Fibroblast of mammary gland (primary cell): Measurements from ENCODE around the gene SEZ6.

Experiments
- DNase-seq: peaks from one replicate; pipeline ENCODE4 v3.0.0-alpha.2; 2010; ENCODE audit warnings: low read depth
- H3K4me3 ChIP-seq: 2 replicates; pipeline ENCODE4 v1.5.1; 2011; ENCODE audit warnings: low read depth, mild to moderate bottlenecking, low read length, moderate library complexity; ENCODE audit not compliant: control insufficient read depth
- CTCF ChIP-seq: conservative IDR thresholded peaks from 2 replicates; pipeline ENCODE4 v1.5.1; 2011; ENCODE audit warnings: low read depth, low read length, inconsistent platforms; ENCODE audit not compliant: control insufficient read depth, insufficient read depth

The SEZ6 gene

DNA sequence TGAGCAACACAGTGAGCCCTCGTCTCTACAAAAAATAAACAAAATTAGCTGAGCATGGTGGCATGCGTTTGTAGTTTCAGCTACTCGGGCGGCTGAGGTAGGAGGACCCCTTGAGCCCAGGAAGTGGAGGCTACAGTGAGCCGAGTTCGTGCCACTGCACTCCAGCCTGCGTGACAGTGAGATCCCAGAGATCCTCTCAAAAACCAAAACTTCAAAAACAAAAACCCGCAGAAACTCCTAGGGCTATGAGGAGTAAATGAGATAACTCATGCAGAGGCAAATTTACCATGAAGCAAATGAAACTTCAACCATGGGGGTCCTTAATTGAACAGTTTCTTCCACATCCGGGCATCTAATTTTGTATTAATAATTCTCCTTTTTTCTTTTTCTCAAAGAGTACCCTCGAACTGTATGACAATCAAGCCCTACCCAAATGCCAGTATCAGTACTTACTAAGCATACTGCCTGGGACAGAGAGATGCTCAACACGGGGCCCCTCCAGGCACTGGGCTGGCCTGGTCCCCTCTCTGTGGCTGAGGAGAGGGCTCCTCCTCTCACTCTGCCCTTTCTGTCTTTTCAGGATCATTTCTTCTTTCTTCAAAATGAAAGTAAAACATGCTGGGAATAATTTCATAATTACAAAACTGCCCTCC is 36.3 kb upstream of the SEZ6 start:
- H3K4me3 ChIP-seq = no peak overlapping the region
- TF ChIP-seq CTCF = no peak
- DNase-seq = no peak

DNA sequence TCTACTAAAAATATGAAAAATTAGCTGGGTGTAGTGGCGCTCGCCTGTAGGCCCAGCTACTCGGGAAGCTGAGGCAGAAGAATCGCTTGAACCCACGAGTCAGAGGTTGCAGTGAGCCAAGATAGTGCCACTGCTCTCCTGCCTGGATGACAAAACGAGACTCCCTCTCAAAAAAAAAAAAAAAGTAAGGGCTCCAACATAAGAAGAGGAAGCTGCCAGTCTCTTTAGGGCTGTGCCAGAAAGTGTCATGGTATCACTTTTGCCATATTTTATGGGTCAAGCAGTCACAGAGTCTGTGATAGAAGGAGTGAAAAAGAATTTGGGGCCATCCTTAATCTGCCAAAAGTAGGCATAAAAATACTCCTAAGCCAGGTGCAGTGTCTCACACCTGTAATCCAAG is 35.7 kb upstream of the SEZ6 start:
- no peak overlapping the region for H3K4me3 ChIP-seq
- DNase-seq = no peak
- TF ChIP-seq CTCF = no peak

GRCh38 chr17:29041091-29041490 is 35.3 kb upstream of the SEZ6 start:
- DNase-seq = no peak
- TF ChIP-seq CTCF = no peak
- no peak overlapping the region for H3K4me3 ChIP-seq

DNA sequence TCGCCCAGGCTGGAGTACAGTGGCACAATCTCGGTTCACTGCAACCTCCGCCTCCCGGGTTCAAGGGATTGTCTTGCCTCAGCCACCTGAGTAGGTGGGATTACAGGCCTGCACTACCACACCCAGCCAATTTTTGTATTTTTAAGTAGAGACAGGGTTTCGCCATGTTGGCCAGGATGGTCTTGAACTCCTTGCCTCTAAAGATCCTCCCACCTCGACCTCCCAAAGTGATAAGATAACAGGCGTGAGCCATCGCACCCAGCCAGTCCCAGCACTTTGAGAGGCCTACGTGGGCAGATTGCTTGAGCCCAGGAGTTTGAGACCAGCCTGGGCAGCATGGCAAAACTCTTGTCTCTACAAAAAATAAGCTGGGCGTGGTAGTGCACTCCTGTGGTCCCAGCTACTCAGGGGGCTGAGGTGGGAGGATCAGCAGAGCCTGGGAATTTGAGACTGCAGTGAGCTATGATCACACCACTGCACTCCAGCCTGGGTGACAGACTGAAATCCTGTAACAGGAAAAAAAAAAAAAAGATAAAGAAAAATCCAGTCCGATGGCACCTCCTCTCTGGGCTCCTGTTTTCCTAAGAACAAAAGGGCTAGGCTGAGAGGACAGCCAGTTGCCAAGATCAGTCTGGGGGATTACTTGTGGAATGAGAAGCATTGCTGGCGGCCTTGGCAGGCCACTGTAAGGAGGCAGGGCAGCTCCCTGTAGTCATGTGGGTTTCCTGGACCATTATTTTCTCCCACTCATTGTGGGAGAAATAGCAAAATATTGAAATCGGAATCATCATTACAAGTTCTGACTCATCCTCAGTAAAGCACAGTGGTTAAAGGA is 34.1 kb upstream of the SEZ6 start:
- H3K4me3 ChIP-seq = no peak overlapping the region
- DNase-seq = peak; percentile 85
- TF ChIP-seq CTCF = no peak

DNA sequence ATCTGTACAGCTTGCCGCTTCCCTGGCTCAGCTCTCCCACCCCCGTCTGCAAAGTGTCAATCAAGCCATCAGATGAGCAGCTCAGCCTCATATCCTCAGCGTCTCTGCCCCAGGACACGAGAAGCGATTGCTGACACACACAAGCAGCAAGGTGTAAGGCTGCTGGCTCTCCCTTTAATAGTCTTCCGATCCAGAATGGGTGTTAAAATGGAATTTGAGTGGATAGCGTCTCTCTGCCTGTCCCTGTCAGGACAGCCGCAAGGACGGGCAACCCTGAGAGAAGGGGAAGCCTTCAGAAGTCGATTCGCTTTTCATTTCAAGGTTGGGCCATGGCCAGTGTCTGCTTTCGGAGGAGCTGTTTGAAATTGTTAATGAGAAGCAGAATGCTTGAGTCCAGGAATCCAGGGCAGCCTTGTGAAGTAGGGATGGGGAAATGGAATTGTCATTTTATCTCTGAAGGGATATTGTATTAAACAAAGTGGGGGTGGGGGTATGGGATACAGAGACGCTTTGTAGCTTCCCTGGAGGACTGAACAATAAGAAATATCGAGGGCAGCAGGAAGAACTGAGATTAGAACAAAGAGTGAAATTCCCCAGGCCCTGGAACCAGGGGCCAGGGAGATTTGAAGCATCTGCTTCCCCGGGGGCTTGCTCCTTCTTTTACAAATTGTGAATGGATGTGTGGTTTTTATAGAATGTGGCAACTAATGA is 32.4 kb upstream of the SEZ6 start:
- no peak overlapping the region for H3K4me3 ChIP-seq
- no peak for DNase-seq
- TF ChIP-seq CTCF = no peak

DNA sequence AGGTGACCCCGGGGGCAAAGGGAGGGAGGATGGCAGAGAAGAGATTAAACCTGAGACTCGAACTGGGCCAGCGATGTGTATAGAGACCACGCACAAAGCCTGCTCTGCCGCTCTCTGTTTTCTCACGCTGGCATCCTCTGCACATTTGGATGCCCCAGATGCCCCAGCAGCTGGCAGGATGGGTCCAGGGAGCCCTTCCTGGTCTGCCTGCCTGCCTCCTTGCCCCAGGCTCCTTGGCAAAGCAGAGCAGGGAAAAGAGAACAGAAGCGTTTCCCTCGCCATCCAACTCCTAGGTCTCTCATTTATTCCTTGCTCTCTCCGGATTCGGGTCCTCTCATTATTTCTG is 31.9 kb upstream of the SEZ6 start:
- DNase-seq = no peak
- TF ChIP-seq CTCF = no peak
- H3K4me3 ChIP-seq = no peak overlapping the region
